ENCODE data around the gene SLC13A4.

GRCh38 chr7:135684136-135684535 is 43.9 kb downstream of the SLC13A4 start:
- TF ChIP-seq CTCF (IDR thresholded peaks at IDR 0.05; ENCODE audit: insufficient read depth, low read depth, low read length) (no peak), EZH2 (IDR thresholded peaks at IDR 0.05; ENCODE audit: insufficient read depth, low read length) (no peak)

Measured in astrocyte (in vitro differentiated cells and primary cell).